RWPE1 (cell line): ENCODE measurements around the gene CNIH3.

Source experiments
- CTCF ChIA-PET: fragments of 350-600 bp; sonication (Branson Sonifier 250); formaldehyde crosslinking; extraction: SDS; loops from one replicate; lab custom pipeline; 2021; lab: Yijun Ruan, JAX
- POLR2A ChIA-PET: fragments of 400-600 bp; formaldehyde crosslinking; extraction: SDS; loops from one replicate; lab custom pipeline; 2020; ENCODE audit warnings: antibody characterized with exemption; ENCODE audit not compliant: low non-redundant PET; lab: Yijun Ruan, JAX
- DNase-seq: peaks from one replicate; pipeline ENCODE4 v3.0.0; 2012; ENCODE audit warnings: low spot score
- H3K27ac ChIP-seq: fragments of 450-650 bp; 2 replicates; pipeline ENCODE4 v1.5.1; 2017
- TF ChIP-seq, protein P1 (sequence below): fragments of 450-650 bp; conservative IDR thresholded peaks from 2 replicates; pipeline ENCODE4 v1.5.1; 2017; ENCODE audit warnings: low read depth, mild to moderate bottlenecking

Gene CNIH3

GRCh38 chr1:224626042-224626441 lies 9.9 kb downstream of the CNIH3 start:
- ChIA-PET CTCF (interaction anchor here (0.6 kb wide), 1 partner anchor 204 kb away, joined by 3 read pairs; no protein-coding TSS in a partner anchor), POLR2A (no interaction called here)
- H3K27ac ChIP-seq, result no peak overlapping the region
- no peak for DNase-seq
- TF ChIP-seq, protein P1, sequence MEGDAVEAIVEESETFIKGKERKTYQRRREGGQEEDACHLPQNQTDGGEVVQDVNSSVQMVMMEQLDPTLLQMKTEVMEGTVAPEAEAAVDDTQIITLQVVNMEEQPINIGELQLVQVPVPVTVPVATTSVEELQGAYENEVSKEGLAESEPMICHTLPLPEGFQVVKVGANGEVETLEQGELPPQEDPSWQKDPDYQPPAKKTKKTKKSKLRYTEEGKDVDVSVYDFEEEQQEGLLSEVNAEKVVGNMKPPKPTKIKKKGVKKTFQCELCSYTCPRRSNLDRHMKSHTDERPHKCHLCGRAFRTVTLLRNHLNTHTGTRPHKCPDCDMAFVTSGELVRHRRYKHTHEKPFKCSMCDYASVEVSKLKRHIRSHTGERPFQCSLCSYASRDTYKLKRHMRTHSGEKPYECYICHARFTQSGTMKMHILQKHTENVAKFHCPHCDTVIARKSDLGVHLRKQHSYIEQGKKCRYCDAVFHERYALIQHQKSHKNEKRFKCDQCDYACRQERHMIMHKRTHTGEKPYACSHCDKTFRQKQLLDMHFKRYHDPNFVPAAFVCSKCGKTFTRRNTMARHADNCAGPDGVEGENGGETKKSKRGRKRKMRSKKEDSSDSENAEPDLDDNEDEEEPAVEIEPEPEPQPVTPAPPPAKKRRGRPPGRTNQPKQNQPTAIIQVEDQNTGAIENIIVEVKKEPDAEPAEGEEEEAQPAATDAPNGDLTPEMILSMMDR, result no peak

- POLR2A ChIA-PET, result no interaction called here
- DNase-seq, result no peak
- CTCF ChIA-PET, result no interaction called here
- no peak overlapping the region for H3K27ac ChIP-seq
- TF ChIP-seq, protein P1, result no peak
Measured at GRCh38 chr1:224629965-224630364, 13.8 kb downstream of the CNIH3 start.

DNA sequence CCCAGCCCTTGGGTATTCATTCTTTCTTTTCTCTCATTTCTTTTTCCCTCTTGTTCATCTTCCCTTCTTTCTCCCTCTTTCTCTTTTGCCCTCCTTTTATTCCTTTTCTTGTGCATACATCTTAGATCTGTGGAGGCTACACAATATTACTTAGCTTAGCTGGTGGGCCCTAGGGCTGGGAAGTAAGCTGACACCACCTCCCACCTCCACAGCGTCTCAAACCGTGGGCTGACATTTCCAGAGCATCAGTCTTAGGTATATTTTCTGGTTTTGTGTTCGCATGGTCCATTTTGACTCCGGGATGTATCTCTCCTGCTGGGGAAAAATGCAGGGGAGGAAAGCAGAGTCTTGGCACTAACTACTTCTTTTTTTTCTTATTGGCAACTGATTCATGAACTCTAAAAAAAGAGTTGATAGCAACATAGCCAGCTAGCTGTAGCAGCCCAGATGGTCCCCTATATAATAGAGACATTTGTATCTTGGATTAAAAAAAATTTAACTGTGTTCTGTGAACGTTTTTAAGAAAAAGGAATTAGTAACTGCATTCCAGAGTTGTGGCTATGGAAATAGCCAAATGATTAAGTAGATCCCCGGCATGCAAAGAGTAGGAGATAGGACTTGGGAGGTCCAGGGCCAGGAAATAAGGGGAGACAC lies 15.5 kb downstream of the CNIH3 start:
- ChIA-PET POLR2A (no interaction called here), CTCF (interaction anchor here (0.6 kb wide), 1 partner anchor 16 kb away, joined by 5 read pairs; no protein-coding TSS in a partner anchor)
- DNase-seq, result no peak
- TF ChIP-seq, protein P1, result no peak
- H3K27ac ChIP-seq, result no peak overlapping the region

GRCh38 chr1:224632381-224632871 lies 16.3 kb downstream of the CNIH3 start:
- DNase-seq, result no peak
- CTCF ChIA-PET, result no interaction called here
- POLR2A ChIA-PET, result interaction anchor here (0.5 kb wide), 1 partner anchor 136 kb away, joined by 4 read pairs; no protein-coding TSS in a partner anchor
- no peak overlapping the region for H3K27ac ChIP-seq
- TF ChIP-seq, protein P1, result no peak

DNA sequence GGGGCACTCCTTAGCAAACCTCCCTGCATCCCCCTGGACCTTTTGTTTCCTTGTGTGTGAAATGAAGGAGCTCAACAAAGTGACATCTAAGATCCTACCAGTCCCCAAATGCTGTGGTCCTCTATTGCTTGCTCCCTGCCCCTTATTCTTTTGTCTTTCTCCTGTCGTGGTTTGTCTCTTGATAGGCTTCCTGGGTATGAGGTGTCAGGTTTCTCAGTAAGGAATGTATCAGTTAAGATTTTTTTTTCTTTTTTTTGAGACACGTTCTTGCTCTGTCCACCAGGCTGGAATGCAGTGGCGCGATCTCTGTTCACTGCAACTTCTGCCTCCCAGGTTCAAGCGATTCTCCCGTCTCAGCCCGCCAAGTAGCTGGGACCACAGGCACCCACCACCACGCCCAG lies 16.8 kb downstream of the CNIH3 start:
- POLR2A ChIA-PET, result no interaction called here
- H3K27ac ChIP-seq, result no peak overlapping the region
- CTCF ChIA-PET, result interaction anchor here (1.5 kb wide), 1 partner anchor 12 kb away, joined by 4 read pairs; no protein-coding TSS in a partner anchor
- TF ChIP-seq, protein P1, result no peak
- no peak for DNase-seq

- CTCF ChIA-PET, result no interaction called here
- TF ChIP-seq, protein P1, result no peak
Measured at GRCh38 chr1:224635356-224635755, 19.2 kb downstream of the CNIH3 start.

More at GRCh38 chr1:224635356-224635755, 19.2 kb downstream of the CNIH3 start:
- POLR2A ChIA-PET, result no interaction called here
- H3K27ac ChIP-seq, result no peak overlapping the region
- peak; percentile 73 for DNase-seq
